ENCODE results near the gene AGPAT3. TPM values are rescaled to one million over a fixed set of nuclear protein-coding genes. Genes with fewer than 3 reads are reported as not detected.

Gene AGPAT3
- total RNA-seq, 1 donor from 2014 or later: 63.2 TPM

DNA sequence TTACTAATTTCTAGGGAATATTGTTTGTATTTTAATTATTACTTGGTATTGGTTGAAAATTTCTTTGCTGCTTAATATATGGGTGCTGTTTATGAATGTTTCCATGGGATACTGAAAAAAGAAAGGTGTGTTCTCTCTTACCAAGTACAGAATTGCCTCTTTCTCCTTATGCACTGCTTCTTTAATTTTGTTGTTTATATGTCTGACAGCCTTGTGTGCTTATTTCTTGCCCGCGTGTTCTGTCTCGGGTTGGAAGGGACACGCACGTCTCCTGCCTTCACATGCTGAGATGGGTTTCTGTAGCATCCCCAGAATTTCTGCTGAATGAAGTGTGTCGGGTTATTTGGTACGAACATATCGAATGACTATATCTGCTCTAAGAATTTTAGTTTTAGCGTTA is 51.1 kb downstream of the AGPAT3 start:
- peaks cover 12% of the 10 kb centered on the region for H3K36me3 Mint-ChIP-seq (ENCODE audit: unreplicated experiment)
- no peak for DNase-seq (ENCODE audit: extremely low spot score, unreplicated experiment)
- peaks cover 9% of the 10 kb centered on the region for H3K9me3 Mint-ChIP-seq (ENCODE audit: unreplicated experiment)
- no peaks in the 10 kb centered on the region for H3K27me3 Mint-ChIP-seq (ENCODE audit: unreplicated experiment)
- H3K4me3 Mint-ChIP-seq (ENCODE audit: unreplicated experiment): no peak overlapping the region
- H3K4me1 Mint-ChIP-seq (ENCODE audit: unreplicated experiment): peaks cover 34% of the 10 kb centered on the region
- H3K27ac Mint-ChIP-seq (ENCODE audit: unreplicated experiment): no peak overlapping the region
- TF ChIP-seq, protein P1, sequence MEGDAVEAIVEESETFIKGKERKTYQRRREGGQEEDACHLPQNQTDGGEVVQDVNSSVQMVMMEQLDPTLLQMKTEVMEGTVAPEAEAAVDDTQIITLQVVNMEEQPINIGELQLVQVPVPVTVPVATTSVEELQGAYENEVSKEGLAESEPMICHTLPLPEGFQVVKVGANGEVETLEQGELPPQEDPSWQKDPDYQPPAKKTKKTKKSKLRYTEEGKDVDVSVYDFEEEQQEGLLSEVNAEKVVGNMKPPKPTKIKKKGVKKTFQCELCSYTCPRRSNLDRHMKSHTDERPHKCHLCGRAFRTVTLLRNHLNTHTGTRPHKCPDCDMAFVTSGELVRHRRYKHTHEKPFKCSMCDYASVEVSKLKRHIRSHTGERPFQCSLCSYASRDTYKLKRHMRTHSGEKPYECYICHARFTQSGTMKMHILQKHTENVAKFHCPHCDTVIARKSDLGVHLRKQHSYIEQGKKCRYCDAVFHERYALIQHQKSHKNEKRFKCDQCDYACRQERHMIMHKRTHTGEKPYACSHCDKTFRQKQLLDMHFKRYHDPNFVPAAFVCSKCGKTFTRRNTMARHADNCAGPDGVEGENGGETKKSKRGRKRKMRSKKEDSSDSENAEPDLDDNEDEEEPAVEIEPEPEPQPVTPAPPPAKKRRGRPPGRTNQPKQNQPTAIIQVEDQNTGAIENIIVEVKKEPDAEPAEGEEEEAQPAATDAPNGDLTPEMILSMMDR (IDR thresholded peaks at IDR 0.05): no peak

DNA sequence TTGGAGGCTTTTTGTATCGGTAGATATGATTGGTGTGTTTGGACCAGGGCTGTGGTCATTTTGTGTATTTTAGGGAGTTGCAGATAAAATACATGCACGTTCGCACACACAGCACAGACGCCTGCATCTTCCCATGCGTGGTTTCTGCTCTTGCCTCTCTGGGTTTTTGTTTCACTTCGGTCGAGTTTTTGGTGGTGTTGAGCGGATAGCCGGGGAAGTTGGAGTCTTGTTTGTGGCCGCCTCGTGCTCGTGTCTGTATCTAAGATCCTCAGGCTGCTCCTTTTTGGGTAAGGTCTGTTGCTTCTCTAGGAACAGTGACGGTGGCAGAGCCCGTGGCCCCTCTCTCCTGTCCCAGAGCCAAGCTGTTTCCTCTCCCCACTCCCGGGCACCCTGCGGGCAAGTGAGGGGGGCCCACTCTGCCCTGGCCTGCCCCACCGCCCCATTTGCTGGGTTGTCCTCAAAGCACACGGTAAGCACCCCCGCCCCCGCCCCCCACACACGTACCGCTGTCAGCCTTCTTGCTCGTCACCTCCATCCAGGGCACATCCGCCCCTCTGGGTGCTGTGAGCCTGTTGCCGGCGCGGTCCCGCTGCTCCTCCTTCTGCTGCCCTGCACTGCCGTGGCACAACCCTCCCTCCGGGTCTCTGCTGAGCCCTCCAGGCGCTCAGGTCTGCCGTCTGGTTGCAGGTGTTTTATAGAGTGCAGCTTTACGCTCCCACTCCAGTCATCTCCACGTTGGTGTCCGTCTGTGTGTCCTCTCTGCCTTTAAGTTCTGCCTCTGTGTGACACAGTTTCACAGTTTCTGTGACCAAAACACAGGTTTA is 51.9 kb downstream of the AGPAT3 start:
- DNase-seq (ENCODE audit: extremely low spot score, unreplicated experiment): no peak
- Mint-ChIP-seq H3K27ac (ENCODE audit: unreplicated experiment) (no peak overlapping the region), H3K9me3 (ENCODE audit: unreplicated experiment) (peaks cover 9% of the 10 kb centered on the region), H3K27me3 (ENCODE audit: unreplicated experiment) (no peaks in the 10 kb centered on the region), H3K4me1 (ENCODE audit: unreplicated experiment) (peaks cover 41% of the 10 kb centered on the region), H3K36me3 (ENCODE audit: unreplicated experiment) (peaks cover 12% of the 10 kb centered on the region), H3K4me3 (ENCODE audit: unreplicated experiment) (no peak overlapping the region)
- TF ChIP-seq, protein P1 (IDR thresholded peaks at IDR 0.05): no peak

DNA sequence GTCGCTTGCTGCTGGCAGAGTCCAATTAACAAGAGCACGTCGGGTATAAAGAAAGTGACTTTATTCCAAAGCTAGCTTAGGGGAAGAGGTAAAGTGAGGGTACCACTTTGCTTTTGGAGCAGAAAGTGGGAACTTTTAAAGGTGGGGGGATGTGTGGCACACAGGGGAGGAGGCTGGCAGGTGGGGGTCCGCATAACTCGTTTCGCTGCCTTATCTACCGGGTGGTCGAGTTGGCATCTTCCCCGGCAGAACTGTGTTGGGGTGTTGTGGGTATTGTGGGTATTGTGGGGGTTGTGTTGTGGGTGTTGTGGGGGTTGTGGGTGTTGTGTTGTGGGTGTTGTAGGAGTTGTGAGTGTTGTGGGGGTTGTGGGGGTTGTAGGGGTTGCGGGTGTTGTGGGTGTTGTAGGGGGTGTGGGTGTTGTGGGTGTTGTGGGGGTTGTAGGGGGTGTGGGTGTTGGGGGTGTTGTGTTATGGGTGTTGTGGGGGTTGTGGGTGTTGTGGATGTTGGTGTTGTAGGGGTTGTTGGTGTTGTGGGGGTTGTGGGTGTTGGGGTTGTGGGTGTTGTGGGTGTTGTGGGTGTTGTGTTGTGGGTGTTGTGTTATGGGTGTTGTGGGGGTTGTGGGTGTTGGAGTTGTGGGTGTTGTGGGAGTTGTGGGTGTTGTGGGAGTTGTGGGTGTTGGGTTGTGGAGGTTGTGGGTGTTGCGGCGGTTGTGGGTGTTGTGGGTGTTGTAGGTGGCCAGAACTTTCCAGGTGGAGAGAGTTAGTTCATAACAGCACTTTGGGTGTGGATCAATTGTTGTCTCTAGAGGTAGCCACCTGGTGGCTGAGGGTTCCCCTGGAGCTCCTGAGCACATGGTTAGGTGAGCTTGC is 52.7 kb downstream of the AGPAT3 start:
- H3K27me3 Mint-ChIP-seq (ENCODE audit: unreplicated experiment): no peaks in the 10 kb centered on the region
- peaks cover 46% of the 10 kb centered on the region for H3K4me1 Mint-ChIP-seq (ENCODE audit: unreplicated experiment)
- no peak overlapping the region for H3K27ac Mint-ChIP-seq (ENCODE audit: unreplicated experiment)
- peaks cover 3% of the 10 kb centered on the region for H3K36me3 Mint-ChIP-seq (ENCODE audit: unreplicated experiment)
- TF ChIP-seq, protein P1 (IDR thresholded peaks at IDR 0.05): no peak
- peaks cover 2% of the 10 kb centered on the region for H3K9me3 Mint-ChIP-seq (ENCODE audit: unreplicated experiment)
- DNase-seq (ENCODE audit: extremely low spot score, unreplicated experiment): no peak
- no peak overlapping the region for H3K4me3 Mint-ChIP-seq (ENCODE audit: unreplicated experiment)

DNA sequence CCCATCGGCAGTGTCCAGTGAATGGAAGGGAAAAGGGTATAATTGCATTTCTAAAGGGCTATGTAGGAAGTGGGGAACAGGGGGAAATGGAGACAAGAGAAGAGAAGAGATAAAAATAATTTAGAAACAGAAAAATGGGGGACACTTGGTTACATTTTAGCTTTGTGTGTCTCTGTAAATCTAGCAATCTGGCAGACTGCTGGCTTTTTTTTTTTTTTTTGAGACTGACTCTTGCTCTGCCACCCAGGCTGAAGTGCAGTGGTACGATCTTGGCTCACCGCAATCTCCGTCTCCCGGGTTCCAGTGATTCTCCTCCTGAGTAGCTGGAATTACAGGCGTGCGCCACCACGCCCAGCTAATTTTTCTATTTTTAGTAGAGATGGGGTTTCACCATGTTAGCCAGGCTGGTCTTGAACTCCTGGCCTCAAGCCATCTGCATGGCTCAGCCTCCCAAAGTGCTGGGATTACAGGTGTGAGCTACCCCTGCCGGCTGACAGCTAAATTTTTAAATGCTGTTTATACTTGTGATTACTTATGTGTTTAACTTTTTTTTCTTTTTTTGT is 53.4 kb downstream of the AGPAT3 start:
- Mint-ChIP-seq H3K9me3 (ENCODE audit: unreplicated experiment) (no peaks in the 10 kb centered on the region), H3K36me3 (ENCODE audit: unreplicated experiment) (no peaks in the 10 kb centered on the region), H3K27me3 (ENCODE audit: unreplicated experiment) (no peaks in the 10 kb centered on the region), H3K4me1 (ENCODE audit: unreplicated experiment) (peaks cover 53% of the 10 kb centered on the region), H3K27ac (ENCODE audit: unreplicated experiment) (no peak overlapping the region), H3K4me3 (ENCODE audit: unreplicated experiment) (no peak overlapping the region)
- DNase-seq (ENCODE audit: extremely low spot score, unreplicated experiment): no peak
- TF ChIP-seq, protein P1 (IDR thresholded peaks at IDR 0.05): no peak

All from osteocyte (in vitro differentiated cells).